ENCODE results near the gene NF1. TPM values are rescaled to one million over a fixed set of nuclear protein-coding genes. Genes with fewer than 3 reads are reported as not detected.

NF1 gene
- total RNA-seq, 1 experiment from 2014 or later, result 164 TPM

GRCh38 chr17:31236712-31237111, 141.9 kb downstream of the NF1 start:
- DNase-seq, result no peak
- Histone ChIP-seq H3K9ac (ENCODE audit: low read length) (no peak overlapping the region), H3K27ac (ENCODE audit: low read length) (no peak overlapping the region), H3K4me1 (ENCODE audit: low read length) (peaks cover under 1% of the 10 kb centered on the region), H3K36me3 (ENCODE audit: insufficient read depth, low read length) (peaks cover 71% of the 10 kb centered on the region), H3K27me3 (ENCODE audit: low read length) (no peaks in the 10 kb centered on the region), H4K20me1 (ENCODE audit: insufficient read depth, low read depth, low read length) (no peaks in the 10 kb centered on the region), H3K79me2 (ENCODE audit: low read length) (no peaks in the 10 kb centered on the region), H2AFZ (ENCODE audit: low read length) (no peak overlapping the region), H3K4me2 (ENCODE audit: low read depth, low read length, poor library complexity, severe bottlenecking) (no peak overlapping the region), H3K9me3 (ENCODE audit: low read length) (no peaks in the 10 kb centered on the region), H3K4me3 (ENCODE audit: low read length) (no peak overlapping the region), H3K9me2 (replicated peaks; ENCODE audit: insufficient read depth, low read length) (no peaks in the 10 kb centered on the region)

GRCh38 chr17:31241116-31241515, 146.3 kb downstream of the NF1 start:
- H3K9ac ChIP-seq (ENCODE audit: low read length), result no peak overlapping the region
- no peak overlapping the region for H3K4me3 ChIP-seq (ENCODE audit: low read length)
- no peak overlapping the region for H3K27ac ChIP-seq (ENCODE audit: low read length)
- peaks cover 3% of the 10 kb centered on the region; the same call in 1 of the 2 replicates for H3K79me2 ChIP-seq (ENCODE audit: low read length)
- no peaks in the 10 kb centered on the region for H3K27me3 ChIP-seq (ENCODE audit: low read length)
- peaks cover 61% of the 10 kb centered on the region for H3K36me3 ChIP-seq (ENCODE audit: insufficient read depth, low read length)
- H3K4me1 ChIP-seq (ENCODE audit: low read length), result peaks cover 16% of the 10 kb centered on the region
- DNase-seq, result no peak
- H2AFZ ChIP-seq (ENCODE audit: low read length), result no peak overlapping the region
- no peaks in the 10 kb centered on the region for H4K20me1 ChIP-seq (ENCODE audit: insufficient read depth, low read depth, low read length)
- H3K9me3 ChIP-seq (ENCODE audit: low read length), result no peaks in the 10 kb centered on the region
- H3K9me2 ChIP-seq (replicated peaks; ENCODE audit: insufficient read depth, low read length), result no peaks in the 10 kb centered on the region
- H3K4me2 ChIP-seq (ENCODE audit: low read depth, low read length, poor library complexity, severe bottlenecking), result no peak overlapping the region

GRCh38 chr17:31248986-31249834, 154.4 kb downstream of the NF1 start:
- H3K9me2 ChIP-seq (replicated peaks; ENCODE audit: insufficient read depth, low read length), result no peaks in the 10 kb centered on the region
- no peak overlapping the region for H2AFZ ChIP-seq (ENCODE audit: low read length)
- peaks cover 43% of the 10 kb centered on the region for H3K4me1 ChIP-seq (ENCODE audit: low read length)
- no peak for DNase-seq
- H3K27me3 ChIP-seq (ENCODE audit: low read length), result no peaks in the 10 kb centered on the region
- H3K27ac ChIP-seq (ENCODE audit: low read length), result no peak overlapping the region
- peaks cover 8% of the 10 kb centered on the region for H3K79me2 ChIP-seq (ENCODE audit: low read length)
- H3K36me3 ChIP-seq (ENCODE audit: insufficient read depth, low read length), result peaks cover 30% of the 10 kb centered on the region
- no peak overlapping the region for H3K9ac ChIP-seq (ENCODE audit: low read length)
- H3K4me3 ChIP-seq (ENCODE audit: low read length), result no peak overlapping the region
- no peaks in the 10 kb centered on the region for H3K9me3 ChIP-seq (ENCODE audit: low read length)
- no peaks in the 10 kb centered on the region for H4K20me1 ChIP-seq (ENCODE audit: insufficient read depth, low read depth, low read length)
- H3K4me2 ChIP-seq (ENCODE audit: low read depth, low read length, poor library complexity, severe bottlenecking), result no peak overlapping the region

DNA sequence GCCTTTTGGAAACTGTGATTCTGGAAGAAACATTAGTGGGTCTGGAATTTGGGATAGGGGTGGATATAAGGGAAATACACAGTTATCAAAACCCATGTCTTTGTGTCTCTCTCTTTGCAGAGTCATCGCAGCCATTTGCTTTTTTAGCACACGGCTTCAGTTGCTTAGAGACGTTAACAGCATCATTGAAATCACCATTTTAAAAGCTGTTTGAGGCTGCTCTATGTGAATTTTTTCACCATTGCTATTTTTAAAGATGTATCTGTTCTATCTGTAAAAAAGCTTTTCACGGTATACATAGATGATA, 155.0 kb downstream of the NF1 start:
- no peaks in the 10 kb centered on the region for H3K9me2 ChIP-seq (replicated peaks; ENCODE audit: insufficient read depth, low read length)
- no peak overlapping the region for H3K4me3 ChIP-seq (ENCODE audit: low read length)
- H3K36me3 ChIP-seq (ENCODE audit: insufficient read depth, low read length), result peaks cover 32% of the 10 kb centered on the region
- peak overlapping the region; percentile 45; the same call in 1 of the 2 replicates for H3K27ac ChIP-seq (ENCODE audit: low read length)
- no peaks in the 10 kb centered on the region for H3K9me3 ChIP-seq (ENCODE audit: low read length)
- no peak overlapping the region for H3K9ac ChIP-seq (ENCODE audit: low read length)
- no peaks in the 10 kb centered on the region for H3K27me3 ChIP-seq (ENCODE audit: low read length)
- H3K4me1 ChIP-seq (ENCODE audit: low read length), result peaks cover 40% of the 10 kb centered on the region
- H4K20me1 ChIP-seq (ENCODE audit: insufficient read depth, low read depth, low read length), result no peaks in the 10 kb centered on the region
- DNase-seq, result no peak
- no peak overlapping the region for H2AFZ ChIP-seq (ENCODE audit: low read length)
- H3K4me2 ChIP-seq (ENCODE audit: low read depth, low read length, poor library complexity, severe bottlenecking), result no peak overlapping the region
- peaks cover 10% of the 10 kb centered on the region for H3K79me2 ChIP-seq (ENCODE audit: low read length)

DNA sequence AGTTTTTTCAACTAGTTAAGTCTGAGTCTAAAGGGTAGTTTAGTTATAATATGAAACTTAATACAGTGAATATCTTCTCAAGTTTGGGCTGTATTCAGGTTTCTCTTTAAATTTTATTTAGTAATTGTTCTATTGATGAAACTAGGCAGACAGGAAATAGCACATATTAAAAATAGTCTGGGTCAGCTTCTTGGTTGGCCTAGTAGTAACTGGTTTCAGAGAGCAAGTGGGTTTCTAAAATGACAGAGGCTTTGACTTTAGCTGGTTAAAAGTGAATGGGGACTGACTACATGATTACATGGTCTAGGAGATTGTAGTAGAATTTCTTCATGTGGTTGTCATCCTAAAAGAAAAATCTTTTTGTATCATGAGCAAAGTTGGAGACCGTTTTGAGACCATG, 155.5 kb downstream of the NF1 start:
- Histone ChIP-seq H3K9ac (ENCODE audit: low read length) (no peak overlapping the region), H3K4me1 (ENCODE audit: low read length) (peaks cover 40% of the 10 kb centered on the region), H3K27me3 (ENCODE audit: low read length) (no peaks in the 10 kb centered on the region)

DNA sequence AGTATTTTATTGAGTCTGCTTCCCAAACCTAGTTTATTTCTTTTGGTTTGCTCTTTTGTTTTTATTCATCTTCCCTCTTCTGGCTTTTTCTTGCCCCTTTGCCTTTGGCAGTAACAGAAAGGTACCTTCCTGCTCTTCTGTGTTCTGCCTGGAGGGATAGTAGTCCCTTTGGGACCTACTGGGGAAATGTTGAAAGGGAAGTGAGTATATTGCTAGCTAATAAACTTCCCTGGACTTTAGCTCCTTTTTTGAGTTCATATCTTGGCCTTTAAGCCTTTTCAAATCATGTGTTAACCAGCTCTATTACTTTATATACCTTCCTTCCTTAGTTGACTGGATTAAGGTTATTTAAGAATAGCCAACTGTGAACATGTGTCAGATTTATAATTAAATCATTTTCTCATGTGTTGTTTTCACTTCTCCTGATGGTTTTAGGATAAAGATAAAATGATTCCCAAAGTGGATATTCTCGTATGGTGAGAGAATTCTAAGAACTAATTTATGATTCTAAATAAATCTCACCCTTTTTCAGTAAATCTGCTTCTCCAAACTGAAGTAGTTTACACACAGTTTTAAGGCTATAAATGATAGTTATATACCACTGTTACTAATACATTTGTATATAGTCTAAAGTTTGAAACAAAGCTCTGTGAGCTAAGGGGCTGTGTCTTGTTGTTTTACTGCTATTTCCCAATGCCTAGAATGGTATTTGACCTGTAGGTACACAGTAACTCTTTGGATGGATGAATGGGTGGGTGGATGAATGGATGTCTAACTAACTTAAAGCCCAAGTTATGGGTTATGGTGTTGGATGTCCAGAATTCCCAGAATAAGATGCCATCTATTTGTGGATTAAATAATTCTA, 156.6 kb downstream of the NF1 start:
- Histone ChIP-seq H3K9ac (ENCODE audit: low read length) (no peak overlapping the region), H3K4me2 (ENCODE audit: low read depth, low read length, poor library complexity, severe bottlenecking) (no peak overlapping the region)
- DNase-seq, result no peak

More for the DNA sequence above, 155.5 kb downstream of the NF1 start:
- peaks cover 34% of the 10 kb centered on the region for H3K36me3 ChIP-seq (ENCODE audit: insufficient read depth, low read length)
- no peak overlapping the region for H2AFZ ChIP-seq (ENCODE audit: low read length)
- peaks cover 13% of the 10 kb centered on the region for H3K79me2 ChIP-seq (ENCODE audit: low read length)
- H3K9me2 ChIP-seq (replicated peaks; ENCODE audit: insufficient read depth, low read length), result no peaks in the 10 kb centered on the region
- H3K4me2 ChIP-seq (ENCODE audit: low read depth, low read length, poor library complexity, severe bottlenecking), result no peak overlapping the region
- no peaks in the 10 kb centered on the region for H3K9me3 ChIP-seq (ENCODE audit: low read length)
- DNase-seq, result no peak
- peak overlapping the region; percentile 45 for H3K27ac ChIP-seq (ENCODE audit: low read length)
- H4K20me1 ChIP-seq (ENCODE audit: insufficient read depth, low read depth, low read length), result no peaks in the 10 kb centered on the region
- H3K4me3 ChIP-seq (ENCODE audit: low read length), result no peak overlapping the region

DNA sequence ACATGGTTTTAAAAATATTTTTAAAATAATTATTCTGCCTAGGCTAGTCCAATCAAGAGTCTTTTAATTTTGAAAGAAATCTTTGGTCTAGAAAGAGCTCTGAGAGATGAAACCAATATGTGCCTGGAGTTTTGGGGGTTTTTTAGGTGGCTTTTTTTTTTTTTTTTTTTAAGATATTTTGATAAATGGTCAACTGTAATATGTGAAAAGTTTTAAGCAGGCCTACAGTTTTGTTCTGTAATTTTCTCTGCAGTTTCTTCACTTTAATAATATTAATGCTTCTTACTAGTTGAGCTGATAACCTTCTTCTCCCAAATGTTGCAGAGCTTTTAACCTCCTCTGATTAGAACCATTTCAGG, 157.2 kb downstream of the NF1 start:
- no peak overlapping the region for H3K4me2 ChIP-seq (ENCODE audit: low read depth, low read length, poor library complexity, severe bottlenecking)
- H3K79me2 ChIP-seq (ENCODE audit: low read length), result peaks cover 17% of the 10 kb centered on the region
- no peak overlapping the region for H3K9ac ChIP-seq (ENCODE audit: low read length)

More for the DNA sequence above, 156.6 kb downstream of the NF1 start:
- Histone ChIP-seq H2AFZ (ENCODE audit: low read length) (no peak overlapping the region), H4K20me1 (ENCODE audit: insufficient read depth, low read depth, low read length) (no peaks in the 10 kb centered on the region), H3K9me3 (ENCODE audit: low read length) (no peaks in the 10 kb centered on the region), H3K27ac (ENCODE audit: low read length) (peak overlapping the region; percentile 45), H3K4me1 (ENCODE audit: low read length) (peaks cover 37% of the 10 kb centered on the region), H3K9me2 (replicated peaks; ENCODE audit: insufficient read depth, low read length) (no peaks in the 10 kb centered on the region), H3K36me3 (ENCODE audit: insufficient read depth, low read length) (peaks cover 34% of the 10 kb centered on the region), H3K27me3 (ENCODE audit: low read length) (no peaks in the 10 kb centered on the region), H3K4me3 (ENCODE audit: low read length) (no peak overlapping the region), H3K79me2 (ENCODE audit: low read length) (peaks cover 17% of the 10 kb centered on the region)

DNA sequence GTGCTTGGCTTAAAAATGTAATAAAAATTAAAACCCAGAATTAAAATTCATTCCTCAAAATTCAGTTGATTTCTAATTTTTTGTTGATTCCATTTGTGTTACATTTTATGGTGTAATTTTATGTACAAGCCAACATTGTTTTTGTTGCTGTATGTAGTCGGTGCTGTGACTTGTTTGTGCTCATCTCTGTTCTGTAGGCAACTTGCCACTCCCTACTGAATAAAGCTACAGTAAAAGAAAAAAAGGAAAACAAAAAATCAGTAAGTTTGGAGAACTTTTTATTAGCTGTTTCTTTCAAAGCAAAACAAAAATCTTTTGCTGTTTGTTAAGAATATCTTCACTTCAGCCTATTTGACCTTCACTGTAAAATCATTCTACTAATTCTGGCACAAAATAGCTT, 158.0 kb downstream of the NF1 start:
- H3K9me2 ChIP-seq (replicated peaks; ENCODE audit: insufficient read depth, low read length), result no peaks in the 10 kb centered on the region
- H3K9me3 ChIP-seq (ENCODE audit: low read length), result no peaks in the 10 kb centered on the region
- H3K36me3 ChIP-seq (ENCODE audit: insufficient read depth, low read length), result peaks cover 34% of the 10 kb centered on the region
- H2AFZ ChIP-seq (ENCODE audit: low read length), result no peak overlapping the region
- peaks cover 17% of the 10 kb centered on the region for H3K79me2 ChIP-seq (ENCODE audit: low read length)
- no peak overlapping the region for H3K4me2 ChIP-seq (ENCODE audit: low read depth, low read length, poor library complexity, severe bottlenecking)
- H3K9ac ChIP-seq (ENCODE audit: low read length), result no peak overlapping the region
- no peak for DNase-seq
- H3K27ac ChIP-seq (ENCODE audit: low read length), result no peak overlapping the region
- peaks cover 44% of the 10 kb centered on the region for H3K4me1 ChIP-seq (ENCODE audit: low read length)
- no peaks in the 10 kb centered on the region for H3K27me3 ChIP-seq (ENCODE audit: low read length)
- H4K20me1 ChIP-seq (ENCODE audit: insufficient read depth, low read depth, low read length), result no peaks in the 10 kb centered on the region
- no peak overlapping the region for H3K4me3 ChIP-seq (ENCODE audit: low read length)

More for the DNA sequence above, 157.2 kb downstream of the NF1 start:
- H4K20me1 ChIP-seq (ENCODE audit: insufficient read depth, low read depth, low read length), result no peaks in the 10 kb centered on the region
- no peaks in the 10 kb centered on the region for H3K9me3 ChIP-seq (ENCODE audit: low read length)
- no peaks in the 10 kb centered on the region for H3K9me2 ChIP-seq (replicated peaks; ENCODE audit: insufficient read depth, low read length)
- no peak overlapping the region for H2AFZ ChIP-seq (ENCODE audit: low read length)
- no peak overlapping the region for H3K27ac ChIP-seq (ENCODE audit: low read length)
- DNase-seq, result no peak
- no peak overlapping the region for H3K4me3 ChIP-seq (ENCODE audit: low read length)
- H3K36me3 ChIP-seq (ENCODE audit: insufficient read depth, low read length), result peaks cover 34% of the 10 kb centered on the region
- no peaks in the 10 kb centered on the region for H3K27me3 ChIP-seq (ENCODE audit: low read length)
- peaks cover 43% of the 10 kb centered on the region for H3K4me1 ChIP-seq (ENCODE audit: low read length)

Data from Karpas-422 (cell line).